ENCODE measurements around the gene MIXL1.
"Not testable (repeated sequence)": the region's sequence is repeated elsewhere in the genome, so short reads cannot be mapped to it uniquely, and the experiment has no call there.

The MIXL1 gene

DNA sequence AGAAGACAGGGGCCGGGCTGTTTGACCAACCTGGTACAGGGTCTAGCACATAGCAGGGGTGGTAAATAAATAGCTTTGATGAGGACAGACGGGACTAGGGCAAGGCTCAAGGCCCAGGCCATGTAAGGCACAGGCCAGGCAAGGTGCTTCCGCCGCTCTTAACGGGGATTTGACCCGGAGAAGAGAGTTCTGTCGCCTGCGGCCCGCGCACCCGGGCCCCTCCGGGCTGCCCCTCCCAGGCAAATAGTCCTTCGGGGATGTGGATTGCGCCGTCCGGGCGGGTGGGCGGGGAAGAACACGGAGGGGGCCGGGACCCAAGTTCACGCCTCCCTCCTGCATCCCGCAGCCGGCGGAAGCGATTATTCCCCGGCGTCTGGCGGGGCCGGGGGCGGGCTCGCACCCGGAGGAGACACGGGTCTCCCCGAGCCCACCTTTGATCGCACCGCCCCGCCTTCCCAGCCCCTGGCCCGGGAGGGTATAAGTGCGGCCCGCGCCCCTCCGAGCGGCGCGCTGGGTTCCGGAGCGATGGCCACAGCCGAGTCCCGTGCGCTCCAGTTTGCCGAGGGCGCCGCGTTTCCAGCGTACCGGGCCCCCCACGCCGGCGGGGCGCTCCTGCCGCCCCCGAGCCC, at the start of gene MIXL1:
Gene MIXL1 (plus strand): TSS at position 508 of the 629 bp plus-strand sequence. CDS start 18 bp downstream, at position 526.
- DNase-seq (ENCODE audit: low read depth in 1 of 2, low spot score in 1 of 2): no peak

DNA sequence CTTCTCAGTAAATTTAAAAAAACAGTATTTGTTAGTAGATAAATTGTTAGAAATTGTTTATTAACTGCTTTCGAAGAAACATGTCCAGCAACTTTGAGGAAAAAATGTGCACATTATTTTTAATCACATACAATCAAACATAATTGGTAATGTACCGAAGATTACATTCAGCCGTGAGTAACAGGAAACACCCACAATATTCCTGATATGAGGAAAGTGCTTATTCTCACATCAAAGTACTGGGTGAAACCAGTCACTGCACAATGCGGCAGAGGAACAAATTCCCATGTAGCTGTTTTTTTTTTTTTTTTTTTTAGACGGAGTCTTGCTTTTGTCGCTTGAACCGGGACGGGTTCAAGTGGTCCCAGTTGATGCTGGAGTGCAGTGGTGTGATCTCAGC, 46.6 kb upstream of the MIXL1 start:
- no peak for DNase-seq (ENCODE audit: low read depth in 1 of 2, low spot score in 1 of 2)

DNA sequence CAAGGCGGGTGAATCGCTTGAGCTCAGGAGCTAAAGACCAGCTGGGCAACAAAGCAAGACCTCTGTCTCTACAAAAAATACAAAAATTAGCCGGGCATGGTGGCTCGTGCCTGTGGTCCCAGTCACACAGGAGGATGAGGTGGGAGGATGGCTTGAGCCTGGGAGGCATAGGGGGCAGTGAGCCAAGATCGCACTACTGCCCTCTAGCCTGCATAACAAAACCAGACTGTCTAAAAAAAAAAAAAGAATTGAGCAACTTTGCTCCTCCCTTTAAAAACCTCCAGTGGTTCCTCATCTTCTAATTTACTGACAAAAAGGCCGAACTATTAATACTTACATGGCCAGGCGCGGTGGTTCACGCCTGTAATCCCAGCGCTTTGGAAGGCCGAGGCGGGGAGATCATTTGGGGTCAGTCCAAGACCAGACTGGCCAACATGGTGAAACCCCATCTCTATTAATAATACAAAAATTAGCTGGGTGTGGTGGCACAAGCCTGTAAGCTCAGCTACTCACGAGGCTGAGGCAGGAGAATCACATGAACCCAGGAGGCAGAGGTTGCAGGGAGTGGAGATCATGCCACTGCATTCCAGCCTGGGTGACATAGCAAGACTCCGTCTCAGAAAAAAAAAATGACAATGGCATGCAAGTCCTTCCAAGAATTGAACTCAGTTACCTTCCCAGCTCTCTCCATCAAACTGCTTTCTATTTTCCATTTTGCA, 41.3 kb upstream of the MIXL1 start:
- no peak for DNase-seq (ENCODE audit: low read depth in 1 of 2, low spot score in 1 of 2)

DNA sequence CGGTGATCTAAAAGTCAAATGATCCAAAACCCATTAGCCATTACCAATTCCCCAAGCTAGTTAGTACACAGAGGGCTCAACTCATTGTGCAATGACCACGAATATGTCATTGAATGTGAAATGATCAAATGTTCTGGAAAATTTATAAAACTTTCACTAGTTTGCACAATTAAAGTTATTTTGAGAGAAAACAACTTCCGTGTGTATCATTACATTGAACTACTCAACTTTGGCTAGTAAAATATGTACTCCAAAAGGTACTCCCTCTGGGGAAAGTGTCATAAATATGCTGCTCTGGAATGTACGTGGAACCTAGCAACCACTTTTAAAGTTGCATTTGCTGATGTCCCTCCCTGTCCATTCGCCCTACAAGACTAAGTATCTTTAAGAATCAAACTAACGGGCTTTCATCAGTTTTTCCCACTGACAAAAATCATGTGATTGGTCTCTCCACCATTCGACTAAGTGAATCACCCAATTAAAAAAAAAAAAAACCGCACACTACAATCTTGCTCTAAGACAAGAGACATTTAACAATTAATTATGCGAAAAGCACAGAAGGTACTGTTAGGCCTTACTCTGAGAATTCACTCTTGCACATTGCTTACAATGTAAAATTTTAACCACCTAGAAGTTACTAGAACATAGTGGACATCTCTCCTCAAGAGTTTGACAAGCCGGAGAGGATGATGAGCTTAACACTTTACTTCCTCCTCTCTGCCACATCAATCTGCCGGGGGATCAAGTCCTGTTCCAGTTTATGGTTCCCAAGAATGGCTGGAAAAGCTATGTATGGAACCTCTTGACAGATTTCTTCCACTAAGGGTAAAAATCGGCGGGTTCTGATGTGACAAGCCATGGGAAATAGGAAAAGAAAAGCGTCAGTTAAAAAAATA, 38.1 kb upstream of the MIXL1 start:
- DNase-seq (ENCODE audit: low read depth in 1 of 2, low spot score in 1 of 2): no peak

DNA sequence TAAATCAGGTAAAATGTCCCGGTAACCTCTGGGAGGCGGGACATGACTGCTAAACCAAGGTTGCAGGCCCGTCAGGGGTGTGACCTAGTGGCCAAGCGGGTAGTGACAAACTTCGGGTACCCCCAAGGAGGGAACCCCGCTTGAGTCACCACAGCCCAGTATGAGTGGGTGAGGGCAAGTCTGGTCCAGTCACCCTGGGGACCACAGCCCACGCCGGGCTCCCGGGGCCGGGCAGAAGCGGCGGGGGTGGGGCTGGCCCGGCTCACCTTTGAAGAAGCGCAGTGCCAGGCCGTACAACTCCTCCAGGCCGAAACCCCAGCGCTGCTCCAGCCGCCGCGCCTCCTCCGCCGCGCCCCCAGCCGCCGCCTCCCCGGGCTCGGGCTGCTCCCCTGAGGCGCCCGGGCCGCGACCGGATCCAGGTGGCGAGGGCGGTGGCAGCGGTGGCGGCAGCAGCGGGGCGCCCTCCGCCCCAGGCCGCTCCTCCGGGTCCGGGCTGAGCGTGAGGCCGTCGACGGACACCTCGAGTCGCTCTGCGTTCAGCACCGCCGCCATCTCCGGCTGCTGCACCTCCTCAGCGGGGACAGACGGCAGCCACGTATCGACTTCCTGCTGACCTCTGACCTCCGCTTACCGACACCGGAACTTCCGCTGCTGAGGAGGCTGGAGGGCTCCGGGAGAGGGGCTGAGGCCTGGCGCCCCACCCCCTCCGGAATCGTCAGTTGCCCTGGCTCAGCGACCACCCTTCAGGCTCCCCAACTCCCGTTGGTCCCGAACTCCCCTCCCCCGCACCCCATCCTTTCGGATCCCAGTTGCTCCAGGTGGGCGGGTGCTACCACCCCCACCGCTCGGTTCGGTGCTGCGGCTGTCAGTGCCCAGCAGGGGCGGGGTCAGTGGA, 37.1 kb upstream of the MIXL1 start, which contains the start of gene ACBD3:
Gene ACBD3 (minus strand): TSS at position 618 of the 895 bp plus-strand sequence. CDS start 66 bp downstream, at position 552.
- DNase-seq (ENCODE audit: low read depth in 1 of 2, low spot score in 1 of 2): peak; percentile 59 to 69

DNA sequence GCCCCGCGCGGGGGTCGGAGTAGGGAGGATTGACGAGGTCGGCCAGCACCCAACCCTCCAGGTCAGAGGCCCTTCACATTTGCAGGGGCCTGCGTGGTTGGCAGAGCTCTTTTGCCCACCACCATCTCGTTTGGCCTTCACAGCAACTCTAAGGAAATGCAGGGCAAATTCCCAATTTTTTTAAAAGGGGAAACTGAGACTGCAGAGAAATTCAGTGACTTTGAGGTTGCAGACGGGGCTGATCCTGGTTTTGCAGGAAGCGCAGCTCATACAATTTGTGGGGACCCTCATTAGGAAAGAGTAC, 36.5 kb upstream of the MIXL1 start:
- no peak for DNase-seq (ENCODE audit: low read depth in 1 of 2, low spot score in 1 of 2)

DNA sequence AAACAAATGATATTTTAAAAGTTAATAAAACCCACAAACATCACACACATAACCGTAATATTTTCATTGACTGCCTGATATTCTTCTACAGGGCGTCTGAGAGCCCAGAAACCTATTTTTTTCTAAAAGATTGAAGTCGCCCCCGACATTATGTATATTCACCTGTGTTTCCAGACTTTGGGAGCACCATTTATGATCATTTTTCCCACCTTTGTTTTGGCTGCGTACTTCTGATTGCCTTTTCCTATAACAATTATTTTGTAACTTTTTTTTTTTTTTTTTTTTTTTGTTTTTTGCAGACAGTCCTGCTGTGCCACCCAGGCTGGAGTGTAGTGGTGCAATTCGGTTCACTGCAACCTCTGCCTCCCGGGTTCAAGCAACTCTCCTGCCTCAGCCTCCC, 36.1 kb upstream of the MIXL1 start:
- no peak for DNase-seq (ENCODE audit: low read depth in 1 of 2, low spot score in 1 of 2)

DNA sequence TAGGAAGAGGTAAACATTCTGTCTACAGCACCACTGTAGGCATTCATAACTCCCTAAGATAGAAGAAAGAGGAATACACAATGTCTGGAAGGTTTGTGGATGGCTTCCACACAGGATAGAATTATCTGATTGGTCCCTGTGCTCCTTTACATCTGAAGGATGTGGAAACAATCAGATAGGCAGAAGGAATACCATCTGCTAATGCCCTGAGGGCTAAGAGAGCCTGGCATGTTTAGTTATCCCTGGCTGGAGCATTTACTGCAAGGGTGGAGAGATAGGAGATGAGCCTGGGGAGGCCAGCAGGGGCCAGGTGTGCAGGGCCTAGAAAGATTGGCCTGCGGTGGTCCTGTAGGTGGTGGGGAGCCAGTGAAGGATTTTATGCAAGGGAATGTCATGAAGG, 28.3 kb upstream of the MIXL1 start:
- no peak for DNase-seq (ENCODE audit: low read depth in 1 of 2, low spot score in 1 of 2)

DNA sequence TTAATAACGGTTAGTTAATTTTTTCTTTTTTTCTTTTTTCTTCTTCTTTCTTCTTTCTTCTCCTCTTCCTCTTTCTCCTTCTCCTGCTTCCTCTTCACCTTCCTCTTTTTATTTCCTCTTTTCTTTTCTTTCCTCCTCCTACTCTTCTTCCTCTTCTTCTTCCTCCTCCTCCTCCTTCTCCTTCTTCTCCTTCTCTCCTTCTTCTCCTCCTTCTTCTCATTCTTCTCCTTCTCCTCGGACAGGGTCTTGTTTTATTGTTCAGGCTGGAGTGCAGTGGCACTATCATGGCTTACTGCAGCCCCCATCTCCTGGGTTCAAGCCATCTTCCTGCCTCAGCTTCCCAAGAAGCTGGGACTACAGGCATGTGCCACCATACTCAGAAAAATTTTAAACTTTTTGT, 23.5 kb upstream of the MIXL1 start:
- DNase-seq (ENCODE audit: low read depth in 1 of 2, low spot score in 1 of 2): no peak

DNA sequence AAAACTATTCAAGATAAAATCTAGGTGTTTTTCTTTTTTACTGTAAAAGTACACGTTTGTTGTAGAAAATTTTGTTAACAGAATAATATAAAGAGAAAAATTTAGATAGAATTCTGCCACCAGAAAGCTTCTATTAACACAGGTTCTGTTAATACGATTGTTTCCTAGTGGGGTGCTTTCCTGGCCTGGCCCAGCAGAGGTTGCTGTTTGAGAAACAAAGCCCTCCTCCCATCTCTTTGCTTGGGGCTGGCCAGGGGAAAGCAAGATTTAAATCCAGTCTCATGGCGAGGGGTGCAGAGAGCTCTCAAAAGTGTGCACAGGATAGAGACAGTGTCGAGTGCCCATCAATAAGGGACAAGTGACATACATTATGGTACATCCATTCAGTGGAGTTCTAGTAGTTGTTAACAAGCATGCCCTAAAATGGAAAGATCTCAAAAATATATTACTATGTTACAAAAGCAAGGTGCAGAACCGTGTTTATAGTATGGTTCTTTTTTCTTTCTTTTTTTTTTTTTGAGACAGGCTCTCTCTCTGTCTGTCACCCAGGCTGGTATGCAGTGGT, 22.4 kb upstream of the MIXL1 start:
- no peak for DNase-seq (ENCODE audit: low read depth in 1 of 2, low spot score in 1 of 2)

DNA sequence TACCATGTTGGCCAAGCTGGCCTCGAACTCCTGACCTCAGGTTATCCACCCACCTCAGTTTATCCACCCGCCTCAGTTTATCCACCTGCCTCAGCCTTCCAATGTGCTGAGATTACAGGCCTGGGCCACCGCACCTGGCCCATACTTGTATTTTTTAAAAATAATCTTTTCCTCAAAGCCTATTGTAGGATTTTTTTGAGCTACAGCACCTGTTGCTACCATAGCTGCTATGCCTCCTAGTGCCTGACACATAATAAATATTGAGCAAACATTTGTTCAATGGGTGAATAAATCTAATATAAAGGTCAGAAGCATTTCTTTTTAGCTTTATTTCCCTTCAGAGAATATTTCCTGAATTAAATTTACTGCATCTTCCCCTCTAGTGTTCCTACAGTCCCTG, 21.2 kb upstream of the MIXL1 start:
- DNase-seq (ENCODE audit: low read depth in 1 of 2, low spot score in 1 of 2): no peak

DNA sequence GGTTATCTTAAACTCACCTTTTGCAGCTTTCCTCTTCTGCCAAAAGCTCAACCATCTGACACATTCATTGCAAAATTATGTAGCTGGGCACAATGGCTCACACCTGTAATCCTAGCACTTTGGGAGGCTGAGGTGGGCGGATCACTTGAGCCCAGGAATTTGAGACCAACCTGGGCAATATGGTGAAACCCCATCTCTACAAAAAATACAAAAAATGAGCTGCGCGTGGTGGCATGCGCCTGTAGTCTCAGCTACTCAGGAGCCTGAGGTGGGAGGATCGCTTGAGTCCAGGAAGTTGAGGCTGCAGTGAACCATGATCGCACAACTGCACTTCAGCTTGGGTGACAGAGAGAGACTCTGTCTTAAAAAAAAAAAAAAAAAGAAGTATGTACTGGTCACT, 20.8 kb upstream of the MIXL1 start:
- not testable (repeated sequence) for DNase-seq (ENCODE audit: low read depth in 1 of 2, low spot score in 1 of 2)

DNA sequence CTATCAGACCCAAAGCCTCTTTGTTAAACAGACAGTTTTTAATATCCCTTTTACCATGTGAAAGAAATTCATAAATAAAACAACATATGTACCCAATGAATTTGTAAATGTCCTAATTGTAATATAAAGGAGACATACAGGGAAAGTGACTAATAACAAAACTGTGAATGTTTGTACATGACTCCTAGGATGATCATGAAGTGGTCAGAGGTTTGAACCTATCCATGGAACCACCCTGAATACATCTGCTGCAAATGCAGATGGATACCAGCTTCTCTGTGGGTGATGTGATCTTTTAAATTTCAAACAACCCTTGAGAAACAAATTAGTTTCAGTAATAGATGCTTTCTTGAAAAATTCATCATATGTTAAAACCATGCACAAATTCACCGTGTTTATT, 20.2 kb upstream of the MIXL1 start:
- DNase-seq (ENCODE audit: low read depth in 1 of 2, low spot score in 1 of 2): no peak

DNA sequence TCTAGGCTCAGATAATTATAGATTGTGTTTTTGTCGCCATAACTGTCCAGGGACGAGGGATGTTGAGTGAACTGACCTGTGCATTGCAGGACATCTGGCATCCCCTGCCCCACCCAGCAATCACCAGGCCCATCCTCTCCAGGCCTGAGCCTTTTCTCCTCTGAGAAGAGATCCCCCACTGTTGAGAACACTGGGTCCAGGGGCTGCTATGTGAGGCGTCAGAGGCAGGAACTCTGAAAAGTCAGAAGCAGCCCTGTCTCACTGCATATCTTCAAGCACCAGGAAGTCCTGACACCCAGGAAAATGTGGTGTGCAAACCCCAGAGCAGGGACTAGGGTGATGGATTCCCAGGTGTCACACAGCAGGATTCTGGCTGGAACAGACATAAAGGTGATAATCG, 19.8 kb upstream of the MIXL1 start:
- no peak for DNase-seq (ENCODE audit: low read depth in 1 of 2, low spot score in 1 of 2)

DNA sequence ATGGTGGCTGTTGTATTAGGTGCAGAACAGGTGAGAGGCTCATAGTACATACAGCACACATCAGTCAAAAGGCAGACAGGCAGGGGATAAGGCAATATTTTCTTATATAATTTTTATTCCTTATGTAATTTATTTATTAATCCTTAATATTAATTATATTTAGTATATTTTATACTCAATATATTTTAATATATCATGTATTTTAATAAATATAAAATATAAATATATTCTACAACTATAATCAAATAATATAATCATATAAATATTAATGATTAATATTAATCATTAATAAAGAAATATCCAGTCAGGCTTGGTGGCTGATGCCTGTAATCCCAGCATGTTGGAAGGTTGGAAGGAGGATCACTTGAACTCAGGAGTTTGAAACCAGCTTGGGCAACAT, 19.3 kb upstream of the MIXL1 start:
- no peak for DNase-seq (ENCODE audit: low read depth in 1 of 2, low spot score in 1 of 2)

DNA sequence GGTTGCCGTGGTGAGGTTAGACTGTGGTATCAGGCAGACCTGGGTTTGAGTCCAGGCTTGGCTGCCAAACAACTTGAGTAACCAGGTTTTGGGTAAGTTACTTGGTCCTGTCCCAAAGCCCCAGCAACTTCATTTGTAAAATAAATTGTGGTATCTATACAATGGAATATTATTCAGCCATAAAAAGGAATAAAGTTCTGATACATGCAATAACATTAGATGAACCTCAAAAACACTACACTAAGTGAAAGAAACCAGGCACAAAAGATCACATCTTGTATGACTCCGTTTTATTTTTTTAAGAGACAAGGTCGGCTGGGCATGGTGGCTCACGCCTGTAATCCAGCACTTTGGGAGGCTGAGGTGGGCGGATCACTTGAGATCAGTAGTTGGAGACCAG, 16.4 kb upstream of the MIXL1 start:
- DNase-seq (ENCODE audit: low read depth in 1 of 2, low spot score in 1 of 2): no peak

DNA sequence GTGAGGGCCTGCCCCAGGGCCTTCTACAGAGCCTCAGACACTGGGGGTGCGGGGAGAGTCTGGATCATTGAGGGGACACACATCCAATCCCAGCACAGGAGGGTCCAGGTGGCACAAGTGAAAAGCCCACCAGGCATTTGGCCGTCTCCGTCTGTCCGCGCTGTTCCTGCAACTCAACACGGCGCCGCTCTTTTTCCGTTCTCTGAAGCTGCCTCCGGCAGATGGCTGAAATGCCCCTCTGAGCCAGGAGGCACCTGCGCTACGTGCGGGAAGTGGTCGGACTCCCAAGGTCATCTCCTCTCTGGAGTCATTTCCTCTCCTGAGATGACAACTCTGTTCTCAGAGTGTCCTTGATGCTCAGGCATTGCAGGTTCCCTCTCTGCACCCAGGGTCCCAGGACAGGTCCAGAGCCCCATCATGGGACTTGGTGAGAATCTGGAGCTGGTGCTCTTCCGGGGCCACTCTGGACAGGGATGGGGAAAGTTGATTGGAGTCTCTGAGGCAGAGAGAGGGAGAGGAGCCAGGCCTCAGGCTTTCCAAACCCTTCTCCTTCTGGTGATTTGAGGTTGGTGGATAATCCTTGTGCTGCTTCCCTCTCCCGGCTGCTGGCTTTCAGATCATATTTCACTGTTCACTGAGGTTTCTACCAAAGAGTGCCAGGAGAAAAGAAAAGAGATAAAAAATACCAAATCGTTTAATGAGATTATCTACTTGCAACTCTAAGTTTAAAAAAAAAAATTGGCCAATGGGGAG, 14.0 kb upstream of the MIXL1 start:
- no peak for DNase-seq (ENCODE audit: low read depth in 1 of 2, low spot score in 1 of 2)

DNA sequence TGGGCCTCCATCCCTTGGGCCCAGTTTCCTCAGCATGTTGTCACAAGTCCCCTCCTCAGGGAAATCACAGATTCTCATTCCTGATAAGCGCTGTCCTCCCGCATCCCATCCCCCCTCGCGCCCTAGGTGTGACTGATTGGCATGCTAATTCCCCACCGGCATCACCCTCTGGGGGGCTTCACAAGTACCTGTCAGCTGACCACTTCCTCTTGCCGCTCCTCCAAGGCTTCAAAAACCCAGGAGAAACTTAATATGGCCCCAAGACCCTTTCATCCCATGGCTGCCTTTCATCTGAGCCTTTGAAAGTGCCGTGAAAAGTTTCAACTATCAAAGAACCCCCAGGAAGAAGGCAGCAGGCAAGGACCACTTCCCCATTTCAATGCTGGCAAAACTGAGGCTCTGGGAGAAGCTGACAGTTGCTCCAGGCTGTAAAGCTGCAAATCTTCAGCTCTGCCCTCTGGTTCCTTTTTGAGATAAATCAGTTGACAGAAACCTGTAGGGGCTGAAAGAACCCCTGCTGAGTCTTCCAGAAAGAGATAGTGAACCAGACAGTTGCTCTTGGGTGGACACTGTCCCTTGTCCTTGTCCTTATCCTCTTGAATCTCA, 12.8 kb upstream of the MIXL1 start:
- DNase-seq (ENCODE audit: low read depth in 1 of 2, low spot score in 1 of 2): no peak

DNA sequence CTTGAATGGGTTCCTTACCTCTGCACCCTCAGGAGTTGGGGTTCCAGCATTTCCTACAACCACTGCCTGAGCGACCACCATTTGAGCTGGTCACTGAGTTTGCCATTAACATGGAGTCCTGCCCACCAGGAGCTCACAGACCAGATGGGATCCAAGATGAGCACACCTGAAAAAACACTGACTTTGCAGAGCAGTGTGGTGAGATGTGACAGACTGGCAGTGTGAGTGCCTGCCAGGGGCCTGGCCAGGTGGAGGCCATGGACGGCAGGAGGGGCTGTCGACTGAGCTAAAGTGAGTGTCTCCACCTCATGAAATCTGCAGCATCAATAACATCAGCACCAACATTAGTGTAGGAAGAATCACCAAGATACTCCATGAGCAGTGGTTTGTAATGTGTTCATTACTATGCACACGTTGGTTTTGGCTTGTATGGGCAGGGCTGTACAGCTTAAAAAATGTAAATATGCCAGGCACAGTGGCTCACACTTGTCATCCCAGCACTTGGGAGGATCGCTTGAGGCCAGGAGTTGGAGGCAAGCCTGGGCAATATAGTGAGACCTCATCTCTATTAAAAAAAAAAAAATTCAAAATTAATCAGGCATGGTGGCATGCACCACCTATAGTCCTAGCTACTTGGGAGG, 12.2 kb upstream of the MIXL1 start:
- no peak for DNase-seq (ENCODE audit: low read depth in 1 of 2, low spot score in 1 of 2)
